Liver (tissue), 3 donors: Measurements from ENCODE around the gene PRSS33.

ENCODE experiments used
- RAD21 ChIP-seq, 2 donors: IDR thresholded peaks; 2 replicates each; pipeline ENCODE4 v1.6.1; 2016; ENCODE audit warnings: antibody characterized with exemption in 2 of 2, mild to moderate bottlenecking in 2 of 2
- SP1 ChIP-seq: IDR thresholded peaks from 2 replicates; pipeline ENCODE4 v1.6.1; 2018; ENCODE audit warnings: antibody characterized with exemption, mild to moderate bottlenecking
- TAF1 ChIP-seq: conservative IDR thresholded peaks from 2 replicates; pipeline ENCODE4 v1.6.1; 2016; ENCODE audit warnings: antibody characterized with exemption, mild to moderate bottlenecking
- TF ChIP-seq, protein P1 (sequence below): fragments of 150-350 bp; IDR thresholded peaks from 2 replicates; pipeline ENCODE4 v1.5.1; 2017; ENCODE audit warnings: improper control_type of control experiment, low read depth, low read length; ENCODE audit not compliant: missing input control
- donor health status: healthy.
- donor health status: healthy.

GRCh38 chr16:2791174-2791573 is 3.8 kb upstream of the PRSS33 start:
- TF ChIP-seq, protein P1, sequence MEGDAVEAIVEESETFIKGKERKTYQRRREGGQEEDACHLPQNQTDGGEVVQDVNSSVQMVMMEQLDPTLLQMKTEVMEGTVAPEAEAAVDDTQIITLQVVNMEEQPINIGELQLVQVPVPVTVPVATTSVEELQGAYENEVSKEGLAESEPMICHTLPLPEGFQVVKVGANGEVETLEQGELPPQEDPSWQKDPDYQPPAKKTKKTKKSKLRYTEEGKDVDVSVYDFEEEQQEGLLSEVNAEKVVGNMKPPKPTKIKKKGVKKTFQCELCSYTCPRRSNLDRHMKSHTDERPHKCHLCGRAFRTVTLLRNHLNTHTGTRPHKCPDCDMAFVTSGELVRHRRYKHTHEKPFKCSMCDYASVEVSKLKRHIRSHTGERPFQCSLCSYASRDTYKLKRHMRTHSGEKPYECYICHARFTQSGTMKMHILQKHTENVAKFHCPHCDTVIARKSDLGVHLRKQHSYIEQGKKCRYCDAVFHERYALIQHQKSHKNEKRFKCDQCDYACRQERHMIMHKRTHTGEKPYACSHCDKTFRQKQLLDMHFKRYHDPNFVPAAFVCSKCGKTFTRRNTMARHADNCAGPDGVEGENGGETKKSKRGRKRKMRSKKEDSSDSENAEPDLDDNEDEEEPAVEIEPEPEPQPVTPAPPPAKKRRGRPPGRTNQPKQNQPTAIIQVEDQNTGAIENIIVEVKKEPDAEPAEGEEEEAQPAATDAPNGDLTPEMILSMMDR = no peak
- TF ChIP-seq SP1 = no peak
- TF ChIP-seq TAF1 = no peak
- no peak for TF ChIP-seq RAD21 (IDR thresholded peaks at IDR 0.05)
